Mesenchymal stem cell (in vitro differentiated cells and primary cell): Measurements from ENCODE around the gene KRT31.

ENCODE experiments used
- DNase-seq: peaks from one replicate; pipeline ENCODE4 v3.0.0-alpha.2; 2013
- H2AFZ ChIP-seq: one replicate; pipeline ENCODE4 v1.6.1; 2013; ENCODE audit warnings: low read depth, mild to moderate bottlenecking, control low read depth, inconsistent platforms, low read length, moderate library complexity
- H2AK5ac ChIP-seq: 2 replicates; pipeline ENCODE4 v1.6.1; 2013; ENCODE audit warnings: low read length, moderate library complexity, mild to moderate bottlenecking, inconsistent platforms; ENCODE audit not compliant: severe bottlenecking
- H2BK120ac ChIP-seq: one replicate; pipeline ENCODE4 v1.6.1; 2013; ENCODE audit warnings: low read depth, mild to moderate bottlenecking, inconsistent platforms, low read length, moderate library complexity
- H2BK12ac ChIP-seq, 2 experiments: one replicate each; pipeline ENCODE4 v1.6.1; 2013; ENCODE audit warnings: inconsistent platforms in 2 of 2, low read length in 2 of 2, mild to moderate bottlenecking in 2 of 2, moderate library complexity in 2 of 2, control low read depth in 1 of 2
- H2BK15ac ChIP-seq: one replicate; pipeline ENCODE4 v1.6.1; 2013; ENCODE audit warnings: mild to moderate bottlenecking, low read depth, inconsistent platforms; ENCODE audit not compliant: poor library complexity, severe bottlenecking
- H2BK5ac ChIP-seq: 2 replicates; pipeline ENCODE4 v1.6.1; 2013; ENCODE audit warnings: low read depth, mild to moderate bottlenecking, low read length, control low read depth, inconsistent platforms; ENCODE audit not compliant: poor library complexity, severe bottlenecking
- H3K14ac ChIP-seq, 2 experiments: one replicate each; pipeline ENCODE4 v1.6.1; 2013; ENCODE audit warnings: inconsistent platforms in 2 of 2, low read length in 2 of 2, control low read depth in 1 of 2, mild to moderate bottlenecking in 1 of 2, moderate library complexity in 1 of 2
- H3K18ac ChIP-seq, 2 experiments: one replicate each; pipeline ENCODE4 v1.6.1; 2013; ENCODE audit warnings: inconsistent platforms in 2 of 2, low read length in 2 of 2, control low read depth in 1 of 2, low read depth in 1 of 2, mild to moderate bottlenecking in 1 of 2
- H3K23ac ChIP-seq, 2 experiments: one replicate each; pipeline ENCODE4 v1.6.1; 2013; ENCODE audit warnings: inconsistent platforms in 2 of 2, low read length in 2 of 2, mild to moderate bottlenecking in 2 of 2, moderate library complexity in 2 of 2, control low read depth in 1 of 2
- H3K27ac ChIP-seq: 2 replicates; pipeline ENCODE4 v1.5.1; 2013; ENCODE audit warnings: mild to moderate bottlenecking, moderate library complexity, low read length, control low read depth, inconsistent platforms; ENCODE audit not compliant: poor library complexity, severe bottlenecking
- H3K27me3 ChIP-seq, 2 experiments: 2 replicates each; pipeline versions ENCODE4 v1.6.1 to v1.7.0; 2013; ENCODE audit warnings: low read length in 2 of 2, mild to moderate bottlenecking in 2 of 2, moderate library complexity in 2 of 2, control low read depth in 1 of 2, inconsistent platforms in 1 of 2; ENCODE audit not compliant: control insufficient read depth in 1 of 2, insufficient read depth in 1 of 2
- H3K36me3 ChIP-seq, 2 experiments: 2 replicates each; pipeline versions ENCODE4 v1.6.1 to v1.7.0; 2013; ENCODE audit warnings: low read length in 2 of 2, control low read depth in 1 of 2, inconsistent platforms in 1 of 2, low read depth in 1 of 2, mild to moderate bottlenecking in 1 of 2; ENCODE audit not compliant: insufficient read depth in 2 of 2, control insufficient read depth in 1 of 2
- H3K4ac ChIP-seq, 2 experiments: one replicate each; pipeline ENCODE4 v1.6.1; 2013; ENCODE audit warnings: inconsistent platforms in 2 of 2, low read length in 2 of 2, mild to moderate bottlenecking in 2 of 2, moderate library complexity in 2 of 2, control low read depth in 1 of 2, low read depth in 1 of 2
- H3K4me1 ChIP-seq: 2 replicates; pipeline ENCODE4 v1.6.1; 2013; ENCODE audit warnings: low read depth, low read length, control low read depth; ENCODE audit not compliant: control insufficient read depth, insufficient read depth
- H3K4me2 ChIP-seq: 2 replicates; pipeline ENCODE4 v1.6.1; 2013; ENCODE audit warnings: low read length, mild to moderate bottlenecking, inconsistent platforms; ENCODE audit not compliant: poor library complexity, severe bottlenecking
- H3K4me3 ChIP-seq, 2 experiments: 2 replicates each; pipeline versions ENCODE4 v1.5.1 to v1.7.0; 2013; ENCODE audit warnings: low read length in 2 of 2, mild to moderate bottlenecking in 2 of 2, control low read depth in 1 of 2, low read depth in 1 of 2; ENCODE audit not compliant: insufficient read depth in 1 of 2
- H3K79me1 ChIP-seq: replicated peaks from 2 replicates; pipeline ENCODE4 v1.6.1; 2013; ENCODE audit warnings: mild to moderate bottlenecking, control low read depth, low read length, inconsistent platforms; ENCODE audit not compliant: poor library complexity, severe bottlenecking
- H3K9ac ChIP-seq: 2 replicates; pipeline ENCODE4 v1.7.0; 2013; ENCODE audit warnings: mild to moderate bottlenecking, low read length, moderate library complexity
- H3K9me3 ChIP-seq: 2 replicates; pipeline ENCODE4 v1.7.0; 2013; ENCODE audit warnings: mild to moderate bottlenecking, low read length; ENCODE audit not compliant: control insufficient read depth
- H4K8ac ChIP-seq: one replicate; pipeline ENCODE4 v1.6.1; 2013; ENCODE audit warnings: inconsistent platforms, mild to moderate bottlenecking, low read length, moderate library complexity
- H4K91ac ChIP-seq: one replicate; pipeline ENCODE4 v1.6.1; 2013; ENCODE audit warnings: mild to moderate bottlenecking, low read length, inconsistent platforms
- WGBS: methylation state at CpG from one replicate; pipeline ENCODE4 v1.1.7; 2013; ENCODE audit warnings: mixed read lengths; 5-methylcytosine and 5-hydroxymethylcytosine counted together

The KRT31 gene

DNA sequence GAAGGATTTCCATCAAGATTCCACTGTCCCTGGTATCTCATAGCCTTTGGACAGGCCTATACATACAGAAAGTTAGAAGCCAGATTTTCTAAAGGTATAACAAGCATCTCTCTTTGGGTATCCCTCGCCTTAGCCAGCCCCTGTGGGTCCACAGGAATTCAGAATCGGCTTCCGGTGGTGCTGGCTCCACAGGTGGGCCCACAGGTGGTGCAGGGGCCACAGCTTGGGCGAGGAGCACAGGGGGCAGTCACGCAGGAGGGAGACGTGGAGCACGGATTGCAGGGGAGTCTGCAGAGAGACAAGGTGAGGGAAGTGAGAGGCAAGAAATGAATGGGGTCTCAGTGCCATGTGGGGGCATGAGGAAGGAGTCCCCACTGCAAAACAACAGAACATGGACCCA is 39.8 kb upstream of the KRT31 start:
- Histone ChIP-seq H4K8ac (no peak overlapping the region), H2AFZ (no peak overlapping the region), H3K4me2 (no peak overlapping the region), H3K79me1 (no peaks in the 10 kb centered on the region), H3K4me1 (no peaks in the 10 kb centered on the region), H3K4ac (no peak overlapping the region), H3K27me3 (peaks cover 0 to 45% of the 10 kb centered on the region in 2 experiments), H3K9me3 (no peaks in the 10 kb centered on the region), H2BK12ac (no peak overlapping the region), H2BK5ac (no peak overlapping the region), H4K91ac (no peak overlapping the region), H3K4me3 (no peak overlapping the region), H3K27ac (no peak overlapping the region), H3K9ac (no peak overlapping the region), H3K23ac (no peak overlapping the region), H3K14ac (no peak overlapping the region), H3K18ac (no peak overlapping the region), H2BK120ac (no peak overlapping the region), H3K36me3 (peaks cover 0 to 2% of the 10 kb centered on the region in 2 experiments), H2AK5ac (no peak overlapping the region), H2BK15ac (no peak overlapping the region)
- 86% methylated on average over 7 of the region's 7 CpGs for WGBS
- no peak for DNase-seq

GRCh38 chr17:41434415-41434814 is 37.0 kb upstream of the KRT31 start:
- no peak overlapping the region for H4K91ac ChIP-seq
- 52% methylated on average over 3 of the region's 5 CpGs for WGBS
- H3K27me3 ChIP-seq, result peaks cover 0 to 23% of the 10 kb centered on the region in 2 experiments
- peaks cover 0 to 2% of the 10 kb centered on the region in 2 experiments for H3K36me3 ChIP-seq
- no peak overlapping the region for H4K8ac ChIP-seq
- no peak overlapping the region for H3K18ac ChIP-seq
- no peak overlapping the region for H2BK120ac ChIP-seq
- DNase-seq, result no peak
- no peak overlapping the region for H3K4me2 ChIP-seq
- no peak overlapping the region for H2BK12ac ChIP-seq
- H3K4me3 ChIP-seq, result no peak overlapping the region
- no peak overlapping the region for H3K9ac ChIP-seq
- no peak overlapping the region for H3K23ac ChIP-seq
- H3K4me1 ChIP-seq, result no peaks in the 10 kb centered on the region
- H3K14ac ChIP-seq, result no peak overlapping the region
- no peak overlapping the region for H3K4ac ChIP-seq
- H3K27ac ChIP-seq, result no peak overlapping the region
- H2AK5ac ChIP-seq, result no peak overlapping the region
- H2BK15ac ChIP-seq, result no peak overlapping the region
- no peak overlapping the region for H2BK5ac ChIP-seq
- H3K79me1 ChIP-seq, result no peaks in the 10 kb centered on the region
- H2AFZ ChIP-seq, result no peak overlapping the region
- H3K9me3 ChIP-seq, result no peaks in the 10 kb centered on the region

DNA sequence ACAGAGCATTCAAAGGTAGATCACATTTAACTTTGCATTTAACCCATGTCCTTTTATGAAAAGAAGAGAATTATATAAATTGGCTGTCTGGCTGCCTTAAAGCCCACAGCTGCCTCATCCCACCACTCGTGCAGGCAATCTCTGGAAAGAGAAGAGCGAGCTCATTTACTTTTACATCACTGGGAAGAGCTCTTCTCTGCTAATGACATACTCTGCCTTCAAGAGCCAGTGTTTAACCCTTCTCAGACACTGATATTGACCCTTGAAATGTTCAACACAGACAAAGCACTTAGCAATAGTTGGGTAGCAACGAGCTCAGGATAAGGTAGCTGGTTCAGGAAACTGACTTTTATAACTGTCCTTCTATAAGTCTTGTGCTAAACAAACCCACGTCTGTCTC is 36.6 kb upstream of the KRT31 start:
- Histone ChIP-seq H3K4me1 (no peaks in the 10 kb centered on the region), H2AK5ac (no peak overlapping the region), H3K27me3 (peaks cover 0 to 23% of the 10 kb centered on the region in 2 experiments), H2BK5ac (no peak overlapping the region), H4K91ac (no peak overlapping the region), H3K4me2 (no peak overlapping the region), H3K23ac (no peak overlapping the region), H2BK12ac (no peak overlapping the region), H3K4ac (no peak overlapping the region), H3K9me3 (no peaks in the 10 kb centered on the region), H3K79me1 (no peaks in the 10 kb centered on the region), H3K27ac (no peak overlapping the region), H3K18ac (no peak overlapping the region), H3K9ac (no peak overlapping the region), H3K36me3 (peaks cover 0 to 2% of the 10 kb centered on the region in 2 experiments), H4K8ac (no peak overlapping the region), H2BK120ac (no peak overlapping the region), H3K4me3 (no peak overlapping the region), H2AFZ (no peak overlapping the region), H2BK15ac (no peak overlapping the region), H3K14ac (no peak overlapping the region)
- WGBS, result 17% methylated on average over 4 of the region's 4 CpGs
- DNase-seq, result no peak

DNA sequence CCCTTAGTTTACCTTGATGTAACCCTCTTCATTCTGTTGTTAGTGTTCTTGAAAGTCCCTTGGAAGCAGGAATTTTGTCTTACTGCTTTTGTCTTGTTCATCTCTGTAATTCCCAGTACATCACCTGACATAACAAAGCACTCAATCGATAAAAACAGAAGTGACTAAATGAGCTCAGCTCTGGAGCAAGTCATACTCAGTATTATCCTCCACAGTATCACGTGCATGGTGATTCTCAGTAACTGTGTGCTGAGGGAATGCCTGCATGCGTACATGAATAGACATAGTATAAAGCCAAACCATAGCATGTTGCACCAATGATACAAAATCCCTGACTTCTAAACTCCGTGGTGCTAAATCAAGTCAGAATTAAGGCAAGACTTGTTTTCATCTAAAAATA is 36.2 kb upstream of the KRT31 start:
- Histone ChIP-seq H3K18ac (no peak overlapping the region), H3K79me1 (no peaks in the 10 kb centered on the region), H3K4me3 (no peak overlapping the region), H3K4me1 (no peaks in the 10 kb centered on the region), H2BK120ac (no peak overlapping the region), H4K8ac (no peak overlapping the region), H3K27ac (no peak overlapping the region), H2BK15ac (no peak overlapping the region), H3K36me3 (peaks cover 0 to 2% of the 10 kb centered on the region in 2 experiments), H2AK5ac (no peak overlapping the region), H3K9ac (no peak overlapping the region), H2AFZ (no peak overlapping the region), H4K91ac (no peak overlapping the region), H3K4me2 (no peak overlapping the region), H2BK5ac (no peak overlapping the region), H3K9me3 (no peaks in the 10 kb centered on the region), H3K14ac (no peak overlapping the region), H3K4ac (no peak overlapping the region), H2BK12ac (no peak overlapping the region), H3K23ac (no peak overlapping the region), H3K27me3 (peaks cover 0 to 23% of the 10 kb centered on the region in 2 experiments)
- WGBS, result 59% methylated on average over 3 of the region's 4 CpGs
- no peak for DNase-seq
